Skeletal muscle satellite cell (primary cell): Measurements from ENCODE around the gene CDYL2.

Experiments used
- H3K27me3 ChIP-seq: 2 replicates; pipeline ENCODE4 v1.7.0; 2013; ENCODE audit warnings: low read length; ENCODE audit not compliant: control insufficient read depth, insufficient read depth
- H3K36me3 ChIP-seq: 2 replicates; pipeline ENCODE4 v1.7.0; 2013; ENCODE audit warnings: mild to moderate bottlenecking, control low read depth, low read length; ENCODE audit not compliant: insufficient read depth
- H3K4me1 ChIP-seq: 2 replicates; pipeline ENCODE4 v1.7.0; 2013; ENCODE audit warnings: low read length; ENCODE audit not compliant: control insufficient read depth, insufficient read depth
- H3K4me2 ChIP-seq: 2 replicates; pipeline ENCODE4 v1.7.0; 2013; ENCODE audit warnings: mild to moderate bottlenecking, low read length
- H3K4me3 ChIP-seq: 2 replicates; pipeline ENCODE4 v1.7.0; 2013; ENCODE audit warnings: low read length
- H3K9ac ChIP-seq: 2 replicates; pipeline ENCODE4 v1.7.0; 2013; ENCODE audit warnings: mild to moderate bottlenecking, low read depth, low read length, moderate library complexity
- H3K9me3 ChIP-seq: replicated peaks from 2 replicates; pipeline ENCODE4 v1.7.0; 2013; ENCODE audit warnings: mild to moderate bottlenecking, control low read depth, low read length

CDYL2 gene

DNA sequence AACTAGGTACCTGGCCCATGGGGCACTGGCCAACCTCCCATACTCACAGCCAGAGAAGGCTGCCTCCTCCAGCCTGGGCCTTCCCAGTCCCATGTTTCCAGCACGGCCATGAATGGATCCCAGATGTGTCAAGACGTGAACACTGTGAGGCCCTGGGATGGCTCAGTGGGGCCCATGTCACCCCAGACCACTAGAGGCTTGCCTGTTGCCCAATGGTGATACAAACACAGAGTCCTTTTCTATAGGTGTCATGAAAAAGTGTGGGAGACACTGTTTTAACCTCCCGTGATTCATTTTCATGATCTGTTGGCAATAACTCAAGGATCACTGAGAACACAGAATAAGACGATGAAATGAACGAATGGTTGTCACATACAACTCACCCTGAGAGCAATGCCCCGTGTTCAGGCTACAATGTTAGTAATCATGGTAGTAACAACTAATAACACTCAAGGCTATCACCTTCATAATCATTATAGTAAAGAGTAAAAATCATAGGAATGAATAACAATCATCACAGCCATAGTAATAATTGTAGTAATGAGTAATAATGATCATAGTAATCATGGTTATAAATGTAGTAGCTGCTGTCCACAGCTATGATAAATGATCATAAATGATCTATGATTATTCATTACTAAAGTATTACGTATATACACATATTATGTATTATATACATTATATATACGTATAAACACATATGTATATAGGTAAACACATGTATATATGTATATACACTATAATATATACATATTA is 199.6 kb downstream of the CDYL2 start:
- peaks cover 16% of the 10 kb centered on the region for H3K36me3 ChIP-seq
- no peak overlapping the region for H3K9ac ChIP-seq
- no peaks in the 10 kb centered on the region for H3K9me3 ChIP-seq
- H3K27me3 ChIP-seq: no peaks in the 10 kb centered on the region
- no peak overlapping the region for H3K4me2 ChIP-seq
- peaks cover 11% of the 10 kb centered on the region for H3K4me1 ChIP-seq
- H3K4me3 ChIP-seq: no peak overlapping the region

DNA sequence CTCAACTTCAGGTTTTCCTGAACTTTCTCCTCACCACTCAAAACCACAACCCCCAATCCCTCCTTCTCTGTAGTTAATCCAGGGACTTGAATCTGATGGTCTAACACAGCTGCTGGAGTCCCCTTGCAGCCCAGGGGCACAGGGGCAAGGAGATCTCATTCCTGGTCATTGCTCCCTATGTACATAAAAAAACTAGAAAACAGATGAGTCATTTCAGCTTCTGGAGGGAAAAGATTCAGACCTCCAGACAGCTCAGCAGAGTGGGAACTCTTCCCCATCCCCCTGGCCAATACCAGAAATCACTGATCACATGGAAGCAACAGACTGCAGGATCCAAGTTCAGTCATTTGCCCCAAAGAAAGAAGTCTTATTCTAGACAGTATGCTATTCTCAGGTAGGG is 201.5 kb downstream of the CDYL2 start:
- H3K4me3 ChIP-seq: no peak overlapping the region
- no peaks in the 10 kb centered on the region for H3K9me3 ChIP-seq
- H3K4me1 ChIP-seq: peaks cover 24% of the 10 kb centered on the region
- peaks cover 13% of the 10 kb centered on the region for H3K36me3 ChIP-seq
- H3K9ac ChIP-seq: no peak overlapping the region
- H3K4me2 ChIP-seq: no peak overlapping the region
- no peaks in the 10 kb centered on the region for H3K27me3 ChIP-seq

DNA sequence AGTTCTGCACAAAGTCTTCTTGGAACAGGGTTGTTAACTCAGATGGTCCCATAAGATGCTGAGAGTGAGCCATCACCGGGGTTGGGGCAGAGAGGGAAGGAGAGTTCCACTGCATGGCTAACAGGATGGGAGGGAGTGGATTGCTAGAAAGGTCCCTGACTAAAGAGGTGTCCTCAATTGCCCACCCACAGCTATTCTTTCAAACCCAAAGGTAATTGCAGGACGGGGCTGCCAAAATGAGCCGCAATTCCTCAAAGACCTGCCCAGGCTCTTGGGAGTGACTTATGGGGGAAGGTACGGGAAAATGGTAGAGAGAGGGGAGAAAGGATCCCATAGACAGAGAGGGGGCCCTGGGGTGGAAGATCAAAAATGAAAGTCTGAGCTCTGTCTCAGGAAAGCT is 203.2 kb downstream of the CDYL2 start:
- H3K4me1 ChIP-seq: peaks cover 24% of the 10 kb centered on the region
- no peak overlapping the region for H3K4me2 ChIP-seq
- no peaks in the 10 kb centered on the region for H3K9me3 ChIP-seq
- H3K9ac ChIP-seq: no peak overlapping the region
- peaks cover 8% of the 10 kb centered on the region for H3K36me3 ChIP-seq
- H3K4me3 ChIP-seq: no peak overlapping the region
- H3K27me3 ChIP-seq: no peaks in the 10 kb centered on the region

DNA sequence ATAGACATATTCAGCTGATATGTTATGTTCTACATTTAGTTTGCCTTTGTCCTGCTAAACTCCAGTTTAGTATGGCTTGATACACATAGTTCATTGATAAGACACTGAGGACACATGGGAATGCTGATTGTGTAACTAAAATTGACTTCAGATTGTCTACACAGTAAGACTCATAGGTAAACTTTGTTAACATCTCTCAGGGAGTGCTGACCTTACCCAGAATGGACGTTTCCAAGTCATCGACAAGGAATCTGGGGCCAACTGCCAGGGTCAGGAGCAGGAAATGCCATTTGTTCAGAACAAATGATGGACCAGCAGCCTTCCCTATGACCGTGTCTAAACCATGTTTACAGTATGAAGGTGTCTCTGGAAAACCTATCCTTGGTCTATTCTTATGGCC is 204.9 kb downstream of the CDYL2 start:
- Histone ChIP-seq H3K9me3 (no peaks in the 10 kb centered on the region), H3K4me3 (no peak overlapping the region), H3K9ac (no peak overlapping the region), H3K4me2 (peak overlapping the region; percentile 7), H3K36me3 (peaks cover 3% of the 10 kb centered on the region), H3K27me3 (no peaks in the 10 kb centered on the region), H3K4me1 (peaks cover 24% of the 10 kb centered on the region)

DNA sequence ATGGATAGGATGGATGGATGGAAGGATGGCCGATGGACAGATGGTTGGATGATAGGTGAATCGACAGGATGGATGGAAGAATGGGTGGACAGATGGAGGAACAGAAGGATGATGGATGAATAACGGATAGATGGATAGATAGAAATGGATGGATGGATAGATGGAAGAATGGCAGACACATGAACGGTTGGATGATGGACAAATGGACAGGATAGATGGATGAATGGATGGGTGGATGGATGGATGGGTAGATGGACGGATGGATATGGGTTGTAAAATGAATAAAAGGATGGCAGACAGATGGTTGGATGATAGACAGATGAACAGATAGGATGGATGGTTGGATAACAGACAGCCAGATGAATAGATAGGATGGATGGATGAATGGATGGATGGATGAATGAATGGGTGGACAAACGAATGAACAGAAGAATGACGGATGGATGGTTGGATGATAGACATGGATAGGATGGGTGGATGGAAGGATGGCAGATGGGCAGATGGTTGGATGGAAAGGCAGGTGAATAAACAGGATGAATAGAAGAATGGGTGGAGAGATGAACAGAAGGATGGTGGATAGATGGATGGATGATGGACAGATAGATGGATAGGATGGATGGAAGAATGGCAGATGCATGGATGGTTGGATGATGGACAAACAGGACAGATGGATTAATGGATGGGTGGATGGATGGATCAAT is 207.7 kb downstream of the CDYL2 start:
- H3K27me3 ChIP-seq: no peaks in the 10 kb centered on the region
- H3K9ac ChIP-seq: no peak overlapping the region
- H3K4me2 ChIP-seq: no peak overlapping the region
- no peaks in the 10 kb centered on the region for H3K9me3 ChIP-seq
- H3K36me3 ChIP-seq: no peaks in the 10 kb centered on the region
- H3K4me3 ChIP-seq: no peak overlapping the region
- H3K4me1 ChIP-seq: peaks cover 16% of the 10 kb centered on the region

DNA sequence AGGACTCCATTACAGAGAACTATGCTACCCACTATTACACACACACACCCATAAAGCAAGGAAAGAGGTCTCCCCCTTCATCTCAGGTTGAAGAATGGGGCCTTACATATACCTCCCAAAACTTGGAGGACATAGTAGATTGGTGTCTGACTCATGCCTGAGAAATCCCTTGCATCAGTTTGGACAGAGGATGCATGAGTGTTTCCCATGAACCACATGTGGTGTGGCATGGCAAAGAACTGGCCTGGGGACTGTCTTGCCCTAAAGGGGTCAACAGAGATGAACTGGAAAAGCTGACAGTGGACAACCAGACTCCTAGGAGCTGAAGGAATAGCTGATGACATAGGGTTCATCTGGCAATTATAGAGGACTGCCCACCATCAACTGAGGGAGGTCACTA is 209.6 kb downstream of the CDYL2 start:
- H3K4me3 ChIP-seq: no peak overlapping the region
- no peak overlapping the region for H3K4me2 ChIP-seq
- H3K27me3 ChIP-seq: no peaks in the 10 kb centered on the region
- no peaks in the 10 kb centered on the region for H3K36me3 ChIP-seq
- H3K4me1 ChIP-seq: peaks cover 13% of the 10 kb centered on the region
- H3K9me3 ChIP-seq: no peaks in the 10 kb centered on the region
- H3K9ac ChIP-seq: no peak overlapping the region

DNA sequence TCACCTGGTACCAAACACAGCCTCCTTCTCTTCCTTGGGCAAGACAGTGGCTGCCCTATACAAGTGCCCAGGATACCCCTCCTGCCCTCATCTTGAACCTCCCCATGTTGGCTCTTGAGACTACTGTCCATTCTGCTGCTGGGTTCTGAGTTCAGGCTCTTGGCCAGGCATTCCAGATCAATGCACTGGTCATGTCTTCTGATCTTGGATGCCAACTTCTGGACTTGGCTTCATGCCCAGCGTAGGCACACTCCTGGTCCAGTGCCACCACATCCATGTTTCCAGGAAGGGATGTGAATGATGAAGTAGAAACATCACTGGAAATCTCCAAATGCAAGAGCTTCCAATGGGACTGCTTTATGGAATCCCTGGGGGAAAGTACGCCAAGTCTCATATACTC is 212.1 kb downstream of the CDYL2 start:
- Histone ChIP-seq H3K27me3 (no peaks in the 10 kb centered on the region), H3K4me1 (no peaks in the 10 kb centered on the region), H3K9ac (no peak overlapping the region), H3K4me3 (no peak overlapping the region), H3K36me3 (no peaks in the 10 kb centered on the region), H3K4me2 (no peak overlapping the region), H3K9me3 (no peaks in the 10 kb centered on the region)

DNA sequence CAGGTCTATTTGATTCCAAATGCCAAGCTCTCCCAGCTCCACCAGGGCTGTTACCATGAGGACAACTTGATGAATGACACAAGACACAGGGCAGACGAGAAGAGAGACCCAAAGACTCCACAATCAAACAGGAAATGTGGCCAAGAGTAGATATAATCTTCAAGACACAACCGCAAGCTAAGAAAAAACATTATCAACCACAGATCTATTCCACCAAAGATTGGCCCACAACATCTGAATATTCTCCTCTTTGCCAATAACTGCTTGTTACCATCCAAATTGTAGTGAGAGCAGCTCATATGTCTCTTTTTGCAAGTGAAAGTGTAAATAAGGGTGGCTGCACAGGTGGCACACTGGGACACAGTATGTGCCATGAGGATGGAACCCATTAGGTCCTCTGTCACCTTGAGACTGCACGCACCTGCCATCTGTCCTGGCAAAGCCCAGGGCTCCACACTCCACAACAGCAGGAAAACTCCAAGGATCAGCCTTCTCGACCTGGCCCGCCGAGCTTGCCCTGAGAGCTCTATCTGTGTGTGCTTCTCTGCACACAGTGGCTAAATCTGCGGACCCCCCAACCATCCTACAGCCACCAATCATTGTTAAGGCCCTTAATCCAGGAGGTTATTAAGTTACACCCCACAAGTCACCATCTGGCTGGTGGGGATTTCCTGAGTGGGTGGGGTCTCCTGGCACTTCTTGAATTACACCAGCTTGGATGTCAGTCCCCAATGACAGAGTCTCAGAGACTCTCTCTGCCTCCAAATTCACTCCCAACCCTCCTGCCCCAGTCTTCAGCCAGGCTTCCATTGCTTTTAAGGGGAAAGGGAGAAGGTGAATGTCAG is 213.1 kb downstream of the CDYL2 start:
- no peak overlapping the region for H3K4me2 ChIP-seq
- H3K4me3 ChIP-seq: no peak overlapping the region
- no peak overlapping the region for H3K9ac ChIP-seq
- no peaks in the 10 kb centered on the region for H3K4me1 ChIP-seq
- H3K27me3 ChIP-seq: no peaks in the 10 kb centered on the region
- no peaks in the 10 kb centered on the region for H3K9me3 ChIP-seq
- H3K36me3 ChIP-seq: no peaks in the 10 kb centered on the region

DNA sequence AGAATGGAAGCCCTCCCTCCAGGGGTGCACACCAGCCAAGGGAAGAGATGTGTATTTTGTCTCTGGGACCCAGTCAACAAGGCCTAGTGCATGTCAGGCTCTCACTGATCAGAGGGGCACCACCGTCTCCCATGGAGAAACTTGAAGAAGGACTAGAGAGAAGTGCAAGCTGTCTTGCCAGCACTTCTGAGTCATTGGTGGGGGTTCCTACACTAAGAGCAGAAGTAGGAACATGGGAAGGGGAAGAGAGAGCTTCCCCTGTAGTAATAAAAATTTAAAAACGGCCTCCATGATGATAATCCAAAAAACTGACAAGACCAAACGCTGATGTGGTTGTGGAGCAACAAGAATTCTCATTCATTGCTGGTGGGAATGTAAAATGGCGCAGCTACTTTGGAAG is 217.3 kb downstream of the CDYL2 start:
- Histone ChIP-seq H3K4me1 (peaks cover 12% of the 10 kb centered on the region), H3K4me3 (no peak overlapping the region), H3K9me3 (no peaks in the 10 kb centered on the region), H3K36me3 (no peaks in the 10 kb centered on the region), H3K27me3 (no peaks in the 10 kb centered on the region), H3K9ac (no peak overlapping the region), H3K4me2 (no peak overlapping the region)

DNA sequence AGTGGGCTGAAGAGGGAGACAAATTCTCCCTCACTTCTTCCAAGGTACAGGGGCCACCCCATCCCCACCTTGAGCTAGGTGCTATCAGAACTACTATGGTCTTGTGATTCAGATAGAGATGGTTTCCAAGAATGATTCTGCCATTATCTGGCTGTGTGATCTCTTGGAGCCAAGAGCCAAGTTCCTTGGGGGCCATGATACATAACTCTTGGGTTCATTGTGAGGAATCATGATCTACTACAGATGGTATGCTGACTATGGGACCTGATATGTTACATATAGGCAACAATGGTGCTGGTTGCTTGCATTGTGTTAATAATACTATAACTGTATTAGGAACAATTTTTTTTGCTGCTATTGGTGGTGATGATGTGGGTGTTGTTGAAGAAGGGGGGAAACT is 217.9 kb downstream of the CDYL2 start:
- Histone ChIP-seq H3K9me3 (no peaks in the 10 kb centered on the region), H3K4me3 (no peak overlapping the region), H3K36me3 (no peaks in the 10 kb centered on the region), H3K27me3 (no peaks in the 10 kb centered on the region), H3K4me1 (peaks cover 12% of the 10 kb centered on the region), H3K9ac (no peak overlapping the region), H3K4me2 (no peak overlapping the region)

DNA sequence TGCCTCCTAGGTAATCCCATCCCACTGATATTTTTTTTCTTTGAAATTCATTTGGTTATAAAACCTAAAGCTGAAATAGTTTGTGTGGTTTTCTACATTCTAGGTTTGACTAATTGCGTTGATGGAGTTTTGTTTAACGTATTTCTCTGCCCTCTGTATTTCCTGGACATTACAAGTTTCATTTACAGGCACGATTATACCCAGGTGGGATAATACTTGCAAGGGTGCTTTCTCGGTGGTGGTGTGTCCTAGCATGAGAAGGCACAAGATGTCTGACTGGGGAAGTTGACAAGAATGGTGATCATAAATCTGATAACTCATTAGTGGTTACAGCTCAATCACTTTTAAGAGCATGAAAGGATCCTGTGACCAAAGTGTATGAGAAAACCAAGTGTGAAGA is 218.6 kb downstream of the CDYL2 start:
- Histone ChIP-seq H3K27me3 (no peaks in the 10 kb centered on the region), H3K36me3 (no peaks in the 10 kb centered on the region), H3K4me3 (no peak overlapping the region), H3K9me3 (no peaks in the 10 kb centered on the region), H3K9ac (no peak overlapping the region), H3K4me2 (no peak overlapping the region), H3K4me1 (peaks cover 12% of the 10 kb centered on the region)
